ENCODE results near the gene CTNNA3. TPM values are rescaled to one million over a fixed set of nuclear protein-coding genes. Genes with fewer than 3 reads are reported as not detected.

The CTNNA3 gene
- total and polyA plus RNA-seq, 2 donors (not counting 3 experiments of a cell fraction or from before 2014, with no cell fraction given): not detected

- no TSS peak for BruUV-seq (replicated peaks)
- FAIRE-seq: no peak
- H3K79me2 ChIP-seq (ENCODE audit: control insufficient read depth, insufficient read depth, low read length): no peaks in the 10 kb centered on the region
- H3K9me3 ChIP-seq (replicated peaks; ENCODE audit: control insufficient read depth, insufficient read depth, low read length): no peaks in the 10 kb centered on the region
- dilution Hi-C loops (cut with MboI; ENCODE audit: extremely low pct_ligation_motif_present, low sequenced_read_pairs) (no loop called here), intact Hi-C loops (cut with micrococcal nuclease) (no loop called here)
- H3K36me3 ChIP-seq (ENCODE audit: control insufficient read depth in 2 of 2, extremely low read depth in 1 of 2, insufficient read depth in 2 of 2, low read length in 2 of 2): no peaks in the 10 kb centered on the region
- no peak overlapping the region for H3K4me2 ChIP-seq (ENCODE audit: insufficient read depth, low read length)
- H2AFZ ChIP-seq (ENCODE audit: low read depth, low read length): no peak overlapping the region
- H3K27ac ChIP-seq (ENCODE audit: insufficient read depth, low read depth, low read length): no peak overlapping the region
- TF ChIP-seq POLR2A (IDR thresholded peaks at IDR 0.05; ENCODE audit: low read depth, low read length) (no peak), MAX (IDR thresholded peaks at IDR 0.05; ENCODE audit: insufficient read depth, insufficient read length) (no peak), JUN (IDR thresholded peaks at IDR 0.05; ENCODE audit: borderline replicate concordance, insufficient read depth, insufficient read length, low read depth) (no peak), FOS (IDR thresholded peaks at IDR 0.05; ENCODE audit: borderline replicate concordance, insufficient read depth, low read length) (no peak), MYC (IDR thresholded peaks at IDR 0.05; ENCODE audit: low read depth, low read length) (no peak), GATA2 (IDR thresholded peaks at IDR 0.05; ENCODE audit: insufficient read depth, insufficient read length, low read depth, low read length) (no peak)
- H3K9ac ChIP-seq (replicated peaks; ENCODE audit: extremely low read depth, insufficient read depth, low read length): no peak overlapping the region
- ChIA-PET POLR2A (no interaction called here), CTCF (no interaction called here)
- no peak for DNase-seq (ENCODE audit: low read depth, low spot score)
- no peak overlapping the region for H3K4me3 ChIP-seq (replicated peaks in 1 of 3; ENCODE audit: insufficient read depth in 1 of 3, low read depth in 1 of 3, low read length in 3 of 3)
- no peaks in the 10 kb centered on the region for H4K20me1 ChIP-seq (replicated peaks; ENCODE audit: control insufficient read depth, extremely low read depth, insufficient read depth, low read length)
- H3K4me1 ChIP-seq (ENCODE audit: control insufficient read depth, extremely low read depth, insufficient read depth, low read length): no peaks in the 10 kb centered on the region
- no peaks in the 10 kb centered on the region for H3K27me3 ChIP-seq (ENCODE audit: control insufficient read depth in 2 of 2, insufficient read depth in 2 of 2, low read length in 2 of 2)
- H3K9me1 ChIP-seq (replicated peaks; ENCODE audit: control insufficient read depth, extremely low read depth, insufficient read depth, low read length): no peaks in the 10 kb centered on the region
Observed at GRCh38 chr10:67277402-67277801, 418.6 kb downstream of the CTNNA3 start.

GRCh38 chr10:67269828-67270227, 426.2 kb downstream of the CTNNA3 start:
- dilution Hi-C loops (cut with MboI; ENCODE audit: extremely low pct_ligation_motif_present, low sequenced_read_pairs): no loop called here
- no peaks in the 10 kb centered on the region for H3K9me3 ChIP-seq (replicated peaks; ENCODE audit: control insufficient read depth, insufficient read depth, low read length)
- no TSS peak for BruUV-seq (replicated peaks)

More at GRCh38 chr10:67269828-67270227, 426.2 kb downstream of the CTNNA3 start:
- TF ChIP-seq MYC (IDR thresholded peaks at IDR 0.05; ENCODE audit: low read depth, low read length) (no peak), FOS (IDR thresholded peaks at IDR 0.05; ENCODE audit: borderline replicate concordance, insufficient read depth, low read length) (no peak), MAX (IDR thresholded peaks at IDR 0.05; ENCODE audit: insufficient read depth, insufficient read length) (no peak), GATA2 (IDR thresholded peaks at IDR 0.05; ENCODE audit: insufficient read depth, insufficient read length, low read depth, low read length) (no peak), POLR2AphosphoS5 (IDR thresholded peaks at IDR 0.05; ENCODE audit: insufficient read depth, low read depth, low read length) (no peak), JUN (IDR thresholded peaks at IDR 0.05; ENCODE audit: borderline replicate concordance, insufficient read depth, insufficient read length, low read depth) (no peak), CTCF (IDR thresholded peaks at IDR 0.05; ENCODE audit: extremely low read depth in 1 of 2, insufficient read depth in 1 of 2, low read depth in 1 of 2, low read length in 2 of 2) (no peak), POLR2A (IDR thresholded peaks at IDR 0.05; ENCODE audit: low read depth, low read length) (no peak), EZH2 (IDR thresholded peaks at IDR 0.05; ENCODE audit: borderline replicate concordance, low read depth, low read length, severe bottlenecking) (no peak)
- no peak overlapping the region for H3K4me2 ChIP-seq (ENCODE audit: insufficient read depth, low read length)
- intact Hi-C loops (cut with micrococcal nuclease): no loop called here
- H4K20me1 ChIP-seq (replicated peaks; ENCODE audit: control insufficient read depth, extremely low read depth, insufficient read depth, low read length): no peaks in the 10 kb centered on the region
- H3K36me3 ChIP-seq (ENCODE audit: control insufficient read depth in 2 of 2, extremely low read depth in 1 of 2, insufficient read depth in 2 of 2, low read length in 2 of 2): no peaks in the 10 kb centered on the region
- no peak overlapping the region for H3K27ac ChIP-seq (ENCODE audit: insufficient read depth, low read depth, low read length)
- ChIA-PET CTCF (no interaction called here), POLR2A (interaction anchor here (0.7 kb wide), 1 partner anchor 14 kb away, joined by 3 read pairs; no protein-coding TSS in a partner anchor)
- H3K9ac ChIP-seq (replicated peaks; ENCODE audit: extremely low read depth, insufficient read depth, low read length): no peak overlapping the region
- H2AFZ ChIP-seq (ENCODE audit: low read depth, low read length): no peak overlapping the region
- H3K9me1 ChIP-seq (replicated peaks; ENCODE audit: control insufficient read depth, extremely low read depth, insufficient read depth, low read length): no peaks in the 10 kb centered on the region
- H3K79me2 ChIP-seq (ENCODE audit: control insufficient read depth, insufficient read depth, low read length): no peaks in the 10 kb centered on the region
- H3K4me3 ChIP-seq (replicated peaks in 1 of 3; ENCODE audit: insufficient read depth in 1 of 3, low read depth in 1 of 3, low read length in 3 of 3): no peak overlapping the region
- no peaks in the 10 kb centered on the region for H3K4me1 ChIP-seq (ENCODE audit: control insufficient read depth, extremely low read depth, insufficient read depth, low read length)
- H3K27me3 ChIP-seq (ENCODE audit: control insufficient read depth in 2 of 2, insufficient read depth in 2 of 2, low read length in 2 of 2): no peaks in the 10 kb centered on the region
- DNase-seq (ENCODE audit: low read depth, low spot score) (no peak), FAIRE-seq (no peak)
